GM12865 (cell line): ENCODE measurements around the gene BTN1A1.

ENCODE experiments used
- DNase-seq: peaks from one replicate; pipeline ENCODE4 v3.0.0; 2010; ENCODE audit warnings: low read depth
- H3K4me3 ChIP-seq: 2 replicates; pipeline ENCODE4 v1.5.1; 2011; ENCODE audit warnings: mild to moderate bottlenecking, low read depth, low read length, control low read depth
- CTCF ChIP-seq: IDR thresholded peaks from 2 replicates; pipeline ENCODE4 v1.5.1; 2011; ENCODE audit warnings: low read length, control low read depth, low read depth, inconsistent platforms; ENCODE audit not compliant: insufficient read depth; ENCODE audit errors: missing control alignments

The BTN1A1 gene

GRCh38 chr6:26524722-26525370 lies 24.7 kb downstream of the BTN1A1 start:
- DNase-seq: no peak
- TF ChIP-seq CTCF: no peak
- no peak overlapping the region for H3K4me3 ChIP-seq

- DNase-seq: no peak
- TF ChIP-seq CTCF: no peak
- H3K4me3 ChIP-seq: no peak overlapping the region
Measured at GRCh38 chr6:26525838-26526237, 25.7 kb downstream of the BTN1A1 start.

GRCh38 chr6:26526928-26527327 lies 26.8 kb downstream of the BTN1A1 start:
- TF ChIP-seq CTCF: no peak
- no peak for DNase-seq
- H3K4me3 ChIP-seq: no peak overlapping the region

- DNase-seq: no peak
- H3K4me3 ChIP-seq: no peak overlapping the region
- TF ChIP-seq CTCF: no peak
Measured at GRCh38 chr6:26530203-26530602, 30.1 kb downstream of the BTN1A1 start.

- TF ChIP-seq CTCF: no peak
- DNase-seq: no peak
- no peak overlapping the region for H3K4me3 ChIP-seq
Measured at GRCh38 chr6:26531897-26532296, 31.8 kb downstream of the BTN1A1 start.

- no peak for TF ChIP-seq CTCF
- peak; percentile 94 for DNase-seq
- H3K4me3 ChIP-seq: peak overlapping the region; percentile 73
Measured at GRCh38 chr6:26532699-26533531, 32.8 kb downstream of the BTN1A1 start.

- no peak for TF ChIP-seq CTCF
- peak overlapping the region; percentile 73 for H3K4me3 ChIP-seq
- DNase-seq: no peak
Measured at GRCh38 chr6:26533532-26533931, 33.4 kb downstream of the BTN1A1 start.
